Breast epithelium (tissue), 4 donors: ENCODE results near the gene METTL17. TPM values are rescaled to one million over a fixed set of nuclear protein-coding genes. Genes with fewer than 3 reads are reported as not detected.

Experiments used
- DNase-seq, 2 donors: peaks; one replicate each; pipeline ENCODE4 v3.0.0-alpha.2; 2019; ENCODE audit warnings: low spot score in 2 of 2
- H3K27ac ChIP-seq, 2 donors: fragments of 200-600 bp; sonication (generic) in 1 of 2; one replicate each; pipeline ENCODE4 v1.5.1; 2016 to 2019; ENCODE audit warnings: mild to moderate bottlenecking in 1 of 2
- H3K27me3 ChIP-seq, 2 donors: fragments of 200-600 bp; sonication (generic) in 1 of 2; one replicate each; pipeline versions ENCODE4 v1.5.1 to v1.6.0; 2017 to 2019; ENCODE audit warnings: control low read depth in 1 of 2, mild to moderate bottlenecking in 1 of 2
- H3K36me3 ChIP-seq: fragments of 200-600 bp; one replicate; pipeline ENCODE4 v1.5.1; 2019
- H3K4me1 ChIP-seq, 2 donors: fragments of 200-600 bp; sonication (generic); one replicate each; pipeline ENCODE4 v1.5.1; 2016 to 2019; ENCODE audit warnings: control low read depth in 1 of 2
- H3K4me3 ChIP-seq, 3 donors: fragments of 200-600 bp; sonication (generic); 1 replicate in 2 of 3; 2 replicates in 1 of 3; pipeline ENCODE4 v1.5.1; 2016 to 2019; ENCODE audit warnings: mild to moderate bottlenecking in 3 of 3, moderate library complexity in 2 of 3
- H3K9me3 ChIP-seq, 2 donors: fragments of 200-600 bp; sonication (generic) in 1 of 2; one replicate each; pipeline ENCODE4 v1.5.1; 2016 to 2019; ENCODE audit warnings: control low read depth in 1 of 2
- POLR2A ChIP-seq: fragments of 450-650 bp; IDR thresholded peaks from one replicate; pipeline ENCODE4 v1.6.1; 2016; ENCODE audit warnings: antibody characterized with exemption, mild to moderate bottlenecking, moderate library complexity
- POLR2AphosphoS5 ChIP-seq, 3 donors: sonication (generic); formaldehyde crosslinking; IDR thresholded peaks; one replicate each; pipeline ENCODE4 v1.6.1; 2017; ENCODE audit warnings: antibody characterized with exemption in 3 of 3
- intact Hi-C: fragments of 100-400 bp; cut with DNase I; formaldehyde crosslinking; loops from one replicate; pipeline ENCODE4 v1.15.1; 2023; ENCODE audit warnings: low total_unique reads
- total RNA-seq, 3 donors: library from RNA; depleted of rRNA; stranded (reverse); fragments of >200 nt; gene quantifications; one replicate each; pipeline ENCODE4 v1.1.0, GENCODE V29; 2016
- TF ChIP-seq, protein P1 (sequence below), 3 donors: fragments of 450-650 bp; IDR thresholded peaks; one replicate each; pipeline ENCODE4 v1.5.1; 2016 to 2017; ENCODE audit warnings: antibody characterized with exemption in 3 of 3, mild to moderate bottlenecking in 3 of 3, moderate library complexity in 3 of 3

Gene METTL17
- total RNA-seq, 3 donors from 2014 or later: 78.6 to 105 (median 89.5) TPM

DNA sequence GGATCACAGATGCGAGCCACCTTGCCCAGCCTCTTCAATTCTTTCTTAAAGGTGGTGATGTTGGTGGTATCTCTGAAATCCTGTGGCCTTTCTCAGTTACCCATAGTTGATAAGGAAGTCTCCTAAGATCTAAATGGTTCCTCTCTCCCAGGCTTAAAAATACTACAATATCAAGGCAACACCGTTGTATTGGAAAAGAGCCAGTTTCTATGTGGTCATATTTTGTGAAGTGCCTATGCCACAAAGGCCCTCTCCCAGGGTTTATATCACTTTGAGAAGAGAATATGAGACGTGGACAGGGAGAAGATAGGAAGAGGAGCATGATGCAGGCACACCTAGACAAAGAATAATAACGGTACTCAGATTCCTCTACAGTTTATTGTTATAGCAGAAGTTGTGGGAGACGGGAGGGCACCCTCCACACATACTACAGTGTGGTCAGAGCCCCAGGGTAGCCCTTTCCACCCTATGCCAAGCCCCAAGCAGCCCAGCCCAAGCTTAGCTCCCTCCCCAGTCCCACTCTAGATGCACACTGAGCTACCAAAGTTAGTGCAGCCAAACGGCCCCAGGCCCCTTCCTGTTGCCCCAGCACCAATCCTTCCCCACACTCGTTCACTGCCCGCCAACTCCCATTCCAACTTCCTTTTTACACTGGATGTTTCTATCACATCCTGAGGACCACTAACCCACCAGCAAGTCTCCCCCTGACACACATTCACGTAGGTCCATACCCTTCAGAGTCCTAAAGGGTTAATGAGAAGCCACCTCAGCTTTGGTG lies 26.8 kb downstream of the METTL17 start:
- H3K9me3 ChIP-seq: no peaks in the 10 kb centered on the region
- no peak for DNase-seq
- H3K4me3 ChIP-seq: no peak overlapping the region
- TF ChIP-seq POLR2A: no peak
- TF ChIP-seq, protein P1, sequence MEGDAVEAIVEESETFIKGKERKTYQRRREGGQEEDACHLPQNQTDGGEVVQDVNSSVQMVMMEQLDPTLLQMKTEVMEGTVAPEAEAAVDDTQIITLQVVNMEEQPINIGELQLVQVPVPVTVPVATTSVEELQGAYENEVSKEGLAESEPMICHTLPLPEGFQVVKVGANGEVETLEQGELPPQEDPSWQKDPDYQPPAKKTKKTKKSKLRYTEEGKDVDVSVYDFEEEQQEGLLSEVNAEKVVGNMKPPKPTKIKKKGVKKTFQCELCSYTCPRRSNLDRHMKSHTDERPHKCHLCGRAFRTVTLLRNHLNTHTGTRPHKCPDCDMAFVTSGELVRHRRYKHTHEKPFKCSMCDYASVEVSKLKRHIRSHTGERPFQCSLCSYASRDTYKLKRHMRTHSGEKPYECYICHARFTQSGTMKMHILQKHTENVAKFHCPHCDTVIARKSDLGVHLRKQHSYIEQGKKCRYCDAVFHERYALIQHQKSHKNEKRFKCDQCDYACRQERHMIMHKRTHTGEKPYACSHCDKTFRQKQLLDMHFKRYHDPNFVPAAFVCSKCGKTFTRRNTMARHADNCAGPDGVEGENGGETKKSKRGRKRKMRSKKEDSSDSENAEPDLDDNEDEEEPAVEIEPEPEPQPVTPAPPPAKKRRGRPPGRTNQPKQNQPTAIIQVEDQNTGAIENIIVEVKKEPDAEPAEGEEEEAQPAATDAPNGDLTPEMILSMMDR (IDR thresholded peaks at IDR 0.05): no peak
- intact Hi-C loops: loop anchor here (5.0 kb wide), 1 partner anchor 76 kb away; no protein-coding TSS in a partner anchor
- H3K36me3 ChIP-seq: no peaks in the 10 kb centered on the region
- H3K4me1 ChIP-seq: no peaks in the 10 kb centered on the region
- H3K27me3 ChIP-seq: no peaks in the 10 kb centered on the region
- peak overlapping the region in 1 of 2 donors; percentile 25 for H3K27ac ChIP-seq

DNA sequence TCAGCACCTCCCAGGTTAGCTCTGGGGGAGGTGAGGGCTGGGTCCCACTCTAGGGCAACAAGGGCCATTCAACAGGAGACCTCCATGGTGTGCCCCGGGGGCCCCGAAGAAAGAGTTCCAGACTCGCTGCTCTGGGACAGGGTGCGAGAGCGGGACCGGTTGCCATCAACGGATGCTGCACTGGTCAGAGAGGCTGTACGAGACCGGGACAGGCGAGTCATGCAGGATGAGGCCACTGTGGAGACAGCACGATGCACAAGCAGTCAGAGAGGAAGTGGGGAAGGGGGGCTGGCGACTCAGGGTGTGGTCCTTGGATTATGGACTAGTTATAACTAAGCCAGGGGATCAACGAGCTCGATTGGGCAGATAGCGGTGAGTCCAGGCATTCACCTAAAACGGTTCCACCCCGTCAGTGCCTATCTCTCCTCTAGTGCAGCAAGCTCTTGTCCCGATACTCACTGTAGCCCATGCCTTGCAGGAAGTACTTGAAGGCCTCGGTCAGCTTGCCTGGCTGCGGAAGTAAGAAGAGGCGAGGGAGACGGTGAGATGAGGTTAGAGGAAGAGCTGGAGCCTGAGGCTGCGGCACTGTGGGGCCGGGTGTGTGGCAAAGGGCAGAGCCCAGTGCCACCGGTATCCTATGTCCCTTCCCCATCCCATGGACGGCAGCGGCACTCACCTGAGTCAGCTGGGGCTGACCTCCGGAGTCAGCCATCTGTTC lies 27.9 kb downstream of the METTL17 start:
- no peaks in the 10 kb centered on the region for H3K4me1 ChIP-seq
- intact Hi-C loops: loop anchor here (5.0 kb wide), 1 partner anchor 75 kb away; no protein-coding TSS in a partner anchor
- H3K27me3 ChIP-seq: no peaks in the 10 kb centered on the region
- H3K9me3 ChIP-seq: no peaks in the 10 kb centered on the region
- H3K36me3 ChIP-seq: no peaks in the 10 kb centered on the region
- no peak for DNase-seq
- no peak overlapping the region for H3K4me3 ChIP-seq
- H3K27ac ChIP-seq: peak overlapping the region; percentile 29 to 34
- TF ChIP-seq POLR2A (no peak), POLR2AphosphoS5 (IDR thresholded peaks at IDR 0.05) (no peak)
- TF ChIP-seq, protein P1 (IDR thresholded peaks at IDR 0.05): no peak

DNA sequence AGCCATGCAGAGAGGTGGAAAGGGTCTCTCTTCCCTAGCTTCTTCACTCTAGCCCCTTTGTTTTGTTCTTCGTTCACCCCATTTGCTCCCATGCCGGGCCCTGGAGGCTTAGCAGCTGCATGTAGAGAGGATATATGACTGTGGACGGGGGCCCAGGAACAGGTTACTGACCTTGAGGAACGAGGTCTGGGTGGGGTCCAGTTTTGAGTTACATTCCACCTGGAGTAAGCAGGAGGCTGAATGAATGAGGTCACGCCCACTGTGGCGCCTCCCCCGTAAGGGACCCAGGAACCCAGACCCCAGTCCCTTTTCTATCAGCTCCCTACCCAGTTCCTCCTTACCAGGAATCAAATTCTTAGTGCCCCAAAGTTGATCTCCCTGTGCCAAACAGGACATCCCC lies 28.5 kb downstream of the METTL17 start:
- DNase-seq: no peak
- H3K4me3 ChIP-seq: no peak overlapping the region
- peak overlapping the region; percentile 29 to 34 for H3K27ac ChIP-seq
- H3K9me3 ChIP-seq: no peaks in the 10 kb centered on the region
- H3K27me3 ChIP-seq: no peaks in the 10 kb centered on the region
- no peaks in the 10 kb centered on the region for H3K36me3 ChIP-seq
- no peaks in the 10 kb centered on the region for H3K4me1 ChIP-seq
- intact Hi-C loops: loop anchor here (5.0 kb wide), 1 partner anchor 74 kb away; no protein-coding TSS in a partner anchor
- TF ChIP-seq, protein P1 (IDR thresholded peaks at IDR 0.05): no peak

DNA sequence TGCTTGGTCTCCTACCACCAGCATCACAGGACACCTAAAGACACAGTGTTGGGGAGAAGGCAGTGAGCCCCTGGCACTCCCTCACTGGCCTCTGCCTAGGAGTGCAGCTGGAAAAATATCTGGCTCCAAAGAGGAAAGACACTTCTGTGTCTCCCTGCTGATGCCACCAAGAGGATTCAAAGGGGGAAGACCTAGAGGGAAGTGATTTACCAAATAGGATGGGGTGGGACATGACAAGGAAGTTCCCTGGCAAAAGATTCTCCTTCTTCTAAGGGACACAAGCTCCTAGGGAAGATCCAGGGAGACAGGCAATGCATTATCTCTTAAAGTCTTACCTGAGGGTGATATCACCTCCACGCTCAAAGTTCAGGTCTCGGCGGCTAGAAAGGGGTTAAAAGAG lies 29.0 kb downstream of the METTL17 start:
- peak overlapping the region; percentile 23 to 54 for H3K27ac ChIP-seq
- intact Hi-C loops: loop anchor here (5.0 kb wide), 1 partner anchor 74 kb away; no protein-coding TSS in a partner anchor

More for the DNA sequence above, 29.0 kb downstream of the METTL17 start:
- Histone ChIP-seq H3K27me3 (no peaks in the 10 kb centered on the region), H3K36me3 (no peaks in the 10 kb centered on the region), H3K4me3 (no peak overlapping the region), H3K9me3 (no peaks in the 10 kb centered on the region), H3K4me1 (no peaks in the 10 kb centered on the region)
- no peak for DNase-seq
- TF ChIP-seq, protein P1 (IDR thresholded peaks at IDR 0.05): no peak
- TF ChIP-seq POLR2AphosphoS5 (IDR thresholded peaks at IDR 0.05) (no peak), POLR2A (no peak)
